Chondrocyte (in vitro differentiated cells): ENCODE results near the gene CXADR. TPM values are rescaled to one million over a fixed set of nuclear protein-coding genes. Genes with fewer than 3 reads are reported as not detected.

ENCODE experiments used
- DNase-seq: peaks from one replicate; pipeline ENCODE4 v3.0.0; 2021; ENCODE audit warnings: mixed read lengths, low spot score
- H3K27ac Mint-ChIP-seq: one replicate; pipeline ENCODE4 v1.8.0; 2021; ENCODE audit warnings: mild to moderate bottlenecking, moderate library complexity, mixed read lengths; ENCODE audit not compliant: unreplicated experiment
- H3K27me3 Mint-ChIP-seq: 2 replicates; pipeline ENCODE4 v1.8.0; 2021; ENCODE audit warnings: low read depth, mixed read lengths
- H3K36me3 Mint-ChIP-seq: 2 replicates; pipeline ENCODE4 v1.8.0; 2021; ENCODE audit warnings: low read depth, mixed read lengths
- H3K4me1 Mint-ChIP-seq: 2 replicates; pipeline ENCODE4 v1.8.0; 2021; ENCODE audit warnings: low read depth, mild to moderate bottlenecking, mixed read lengths
- H3K4me3 Mint-ChIP-seq: one replicate; pipeline ENCODE4 v1.8.0; 2021; ENCODE audit warnings: mild to moderate bottlenecking, moderate library complexity, mixed read lengths; ENCODE audit not compliant: unreplicated experiment
- H3K9me3 Mint-ChIP-seq: 2 replicates; pipeline ENCODE4 v1.8.0; 2021; ENCODE audit warnings: low read depth, mixed read lengths
- total RNA-seq: library from RNA; stranded (reverse); gene quantifications from 3 replicates; pipeline ENCODE4 v1.2.1, GENCODE V29; 2021
- TF ChIP-seq, protein P1 (sequence below): fragments of 200-600 bp; sonication (generic); IDR thresholded peaks from 2 replicates; pipeline ENCODE4 v1.5.0; 2021; ENCODE audit warnings: antibody characterized with exemption, mild to moderate bottlenecking, moderate library complexity

Gene CXADR
- total RNA-seq, 1 donor from 2014 or later: 0.17 TPM

GRCh38 chr21:17527240-17527639 lies 14.4 kb downstream of the CXADR start:
- Mint-ChIP-seq H3K4me3 (no peak overlapping the region), H3K27ac (no peak overlapping the region), H3K27me3 (peaks cover 11% of the 10 kb centered on the region), H3K9me3 (no peaks in the 10 kb centered on the region), H3K36me3 (no peaks in the 10 kb centered on the region), H3K4me1 (no peaks in the 10 kb centered on the region)
- TF ChIP-seq, protein P1, sequence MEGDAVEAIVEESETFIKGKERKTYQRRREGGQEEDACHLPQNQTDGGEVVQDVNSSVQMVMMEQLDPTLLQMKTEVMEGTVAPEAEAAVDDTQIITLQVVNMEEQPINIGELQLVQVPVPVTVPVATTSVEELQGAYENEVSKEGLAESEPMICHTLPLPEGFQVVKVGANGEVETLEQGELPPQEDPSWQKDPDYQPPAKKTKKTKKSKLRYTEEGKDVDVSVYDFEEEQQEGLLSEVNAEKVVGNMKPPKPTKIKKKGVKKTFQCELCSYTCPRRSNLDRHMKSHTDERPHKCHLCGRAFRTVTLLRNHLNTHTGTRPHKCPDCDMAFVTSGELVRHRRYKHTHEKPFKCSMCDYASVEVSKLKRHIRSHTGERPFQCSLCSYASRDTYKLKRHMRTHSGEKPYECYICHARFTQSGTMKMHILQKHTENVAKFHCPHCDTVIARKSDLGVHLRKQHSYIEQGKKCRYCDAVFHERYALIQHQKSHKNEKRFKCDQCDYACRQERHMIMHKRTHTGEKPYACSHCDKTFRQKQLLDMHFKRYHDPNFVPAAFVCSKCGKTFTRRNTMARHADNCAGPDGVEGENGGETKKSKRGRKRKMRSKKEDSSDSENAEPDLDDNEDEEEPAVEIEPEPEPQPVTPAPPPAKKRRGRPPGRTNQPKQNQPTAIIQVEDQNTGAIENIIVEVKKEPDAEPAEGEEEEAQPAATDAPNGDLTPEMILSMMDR: no peak
- no peak for DNase-seq

GRCh38 chr21:17527711-17528110 lies 14.9 kb downstream of the CXADR start:
- TF ChIP-seq, protein P1: no peak
- Mint-ChIP-seq H3K9me3 (no peaks in the 10 kb centered on the region), H3K27ac (no peak overlapping the region), H3K27me3 (peaks cover 11% of the 10 kb centered on the region), H3K4me3 (no peak overlapping the region), H3K36me3 (no peaks in the 10 kb centered on the region), H3K4me1 (no peaks in the 10 kb centered on the region)
- no peak for DNase-seq

DNA sequence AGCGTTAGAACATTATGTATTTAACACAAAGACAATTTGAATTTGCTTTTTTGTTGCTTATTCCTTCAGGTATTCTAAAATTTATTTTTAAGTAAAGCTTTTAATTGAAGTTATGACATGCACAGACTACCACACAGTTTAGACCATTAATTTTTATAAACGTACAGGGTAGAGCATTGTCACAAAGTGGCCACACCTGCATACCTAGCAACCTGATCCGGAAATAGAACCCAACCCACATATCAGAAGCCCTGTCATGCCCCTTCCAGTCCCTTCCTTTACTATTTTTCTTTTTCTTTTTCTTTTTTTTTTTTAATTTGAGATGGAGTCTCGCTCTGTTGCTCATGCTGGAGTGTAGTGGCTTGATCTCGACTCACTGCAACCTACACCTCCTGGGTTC lies 16.8 kb downstream of the CXADR start:
- TF ChIP-seq, protein P1: no peak
- no peak for DNase-seq
- no peaks in the 10 kb centered on the region for H3K4me1 Mint-ChIP-seq
- H3K27ac Mint-ChIP-seq: no peak overlapping the region
- peaks cover 11% of the 10 kb centered on the region for H3K27me3 Mint-ChIP-seq
- H3K36me3 Mint-ChIP-seq: no peaks in the 10 kb centered on the region
- H3K9me3 Mint-ChIP-seq: no peaks in the 10 kb centered on the region
- no peak overlapping the region for H3K4me3 Mint-ChIP-seq

DNA sequence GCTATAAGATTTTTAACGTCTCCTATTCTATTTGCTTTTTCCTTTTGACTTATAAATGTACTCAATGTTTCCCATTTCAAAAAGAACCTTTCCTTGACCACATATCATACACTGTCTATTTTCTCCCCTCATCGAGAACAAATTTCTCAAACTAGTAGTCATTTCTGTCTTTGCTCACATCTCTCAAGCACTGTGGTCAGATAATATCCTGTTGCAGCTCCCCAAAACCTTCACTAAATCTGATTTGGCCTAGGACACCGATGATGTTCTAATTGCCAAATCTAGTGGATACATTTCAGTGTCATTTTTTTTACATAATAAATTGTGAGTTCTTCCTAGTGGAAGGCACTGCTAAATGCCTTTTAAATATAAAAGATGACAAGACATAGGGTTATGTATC lies 19.4 kb downstream of the CXADR start:
- H3K36me3 Mint-ChIP-seq: no peaks in the 10 kb centered on the region
- no peak overlapping the region for H3K27ac Mint-ChIP-seq
- H3K27me3 Mint-ChIP-seq: peaks cover 3% of the 10 kb centered on the region
- TF ChIP-seq, protein P1: no peak
- DNase-seq: no peak
- H3K9me3 Mint-ChIP-seq: no peaks in the 10 kb centered on the region
- H3K4me1 Mint-ChIP-seq: no peaks in the 10 kb centered on the region
- H3K4me3 Mint-ChIP-seq: no peak overlapping the region

- Mint-ChIP-seq H3K4me1 (no peaks in the 10 kb centered on the region), H3K27ac (no peak overlapping the region), H3K4me3 (no peak overlapping the region), H3K36me3 (no peaks in the 10 kb centered on the region), H3K9me3 (no peaks in the 10 kb centered on the region), H3K27me3 (peaks cover 8% of the 10 kb centered on the region)
- DNase-seq: no peak
- TF ChIP-seq, protein P1: no peak
These were observed 23.5 kb downstream of the CXADR start for GRCh38 chr21:17536381-17536780.
